Measurements from ENCODE around the gene PLCH2. TPM values are rescaled to one million over a fixed set of nuclear protein-coding genes. Genes with fewer than 3 reads are reported as not detected.

The PLCH2 gene
- total and polyA plus RNA-seq, 2 of the 13 experiments (the other 11 are each of a cell fraction or from before 2014, with no cell fraction given): 0.15 to 0.67 TPM

GRCh38 chr1:2525920-2526823 lies 50.1 kb downstream of the PLCH2 start, which contains the start of gene PANK4 (continued):
- TF ChIP-seq XRCC5 (optimal IDR thresholded peaks at IDR 0.05; ENCODE audit: low read length) (no peak), ZNF274 (CRISPR knock-in tag; IDR thresholded peaks at IDR 0.05) (peak; percentile 84; the same call in 1 of the 2 replicates), ZNF263 (CRISPR knock-in tag; IDR thresholded peaks at IDR 0.05) (no peak), ZNF574 (CRISPR knock-in tag; IDR thresholded peaks at IDR 0.05) (peak; percentile 78), DR1 (CRISPR knock-in tag; IDR thresholded peaks at IDR 0.05) (no peak), ZNF713 (CRISPR knock-in tag; IDR thresholded peaks at IDR 0.05) (no peak), MXD4 (CRISPR knock-in tag; IDR thresholded peaks at IDR 0.05) (no peak), ZKSCAN5 (CRISPR knock-in tag; IDR thresholded peaks at IDR 0.05) (no peak), YEATS2 (CRISPR knock-in tag; IDR thresholded peaks at IDR 0.05; ENCODE audit: borderline replicate concordance) (no peak), SRSF1 (optimal IDR thresholded peaks at IDR 0.05; ENCODE audit: low read depth, low read length) (no peak), ELF1 (CRISPR knock-in tag; IDR thresholded peaks at IDR 0.05) (no peak), SP4 (CRISPR knock-in tag; IDR thresholded peaks at IDR 0.05) (no peak), NCOA5 (CRISPR knock-in tag; IDR thresholded peaks at IDR 0.05) (no peak), ZNF616 (CRISPR knock-in tag; IDR thresholded peaks at IDR 0.05; ENCODE audit: low read depth) (no peak), IKZF4 (CRISPR knock-in tag; IDR thresholded peaks at IDR 0.05; ENCODE audit: borderline replicate concordance, low read depth, not compliant biosample characterization) (no peak), ASH2L (IDR thresholded peaks at IDR 0.05; ENCODE audit: insufficient read length, low read depth, low read length) (peak; percentile 46), KAT8 (CRISPR knock-in tag; IDR thresholded peaks at IDR 0.05) (no peak; the same call in 1 of the 2 replicates), ZNF260 (CRISPR knock-in tag; IDR thresholded peaks at IDR 0.05; ENCODE audit: borderline replicate concordance, low read depth) (no peak), ARNTL (CRISPR knock-in tag; IDR thresholded peaks at IDR 0.05) (no peak), ZNF546 (CRISPR knock-in tag; conservative IDR thresholded peaks at IDR 0.05) (0 out of 2 replicates have a peak, but pooled peaks have one; percentile 54), ZGPAT (CRISPR knock-in tag; IDR thresholded peaks at IDR 0.05) (no peak; the same call in 1 of the 2 replicates), PAXIP1 (CRISPR knock-in tag; conservative IDR thresholded peaks at IDR 0.05) (no peak), AKAP8 (CRISPR knock-in tag; IDR thresholded peaks at IDR 0.05) (no peak)

Measured in HepG2 (cell line).